Measurements from ENCODE around the gene KDM1B.

KDM1B gene

GRCh38 chr6:18266523-18266912 lies 111.3 kb downstream of the KDM1B start:
- H3K4me3 Mint-ChIP-seq = no peak overlapping the region
- H3K27me3 Mint-ChIP-seq = no peaks in the 10 kb centered on the region
- H3K4me1 Mint-ChIP-seq = peaks cover 25% of the 10 kb centered on the region
- H3K9me3 Mint-ChIP-seq = peaks cover 0 to 5% of the 10 kb centered on the region in 2 donors
- ATAC-seq (no peak), DNase-seq (no peak)
- H3K27ac Mint-ChIP-seq = no peak overlapping the region

DNA sequence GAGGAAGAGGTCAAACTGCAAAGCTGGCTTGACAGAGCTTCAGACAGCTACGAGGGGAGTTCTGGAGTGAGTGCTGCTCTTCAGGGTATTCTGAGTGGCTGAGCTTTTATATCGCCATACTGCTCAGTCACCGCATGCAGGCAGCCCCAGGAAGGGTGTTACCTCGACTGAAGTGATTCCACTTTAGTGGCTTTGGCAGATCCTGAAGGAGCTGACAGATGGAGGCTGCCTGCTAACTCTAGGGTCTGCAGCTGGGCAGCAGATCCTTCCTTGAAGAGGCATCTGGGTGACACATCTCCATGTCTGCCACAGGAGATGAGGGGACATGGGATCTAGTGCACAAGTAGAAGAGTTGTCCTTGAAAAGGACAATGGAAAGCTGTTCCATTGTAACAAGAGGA lies 112.8 kb downstream of the KDM1B start:
- Mint-ChIP-seq H3K4me1 (peaks cover 9% of the 10 kb centered on the region), H3K4me3 (no peak overlapping the region), H3K9me3 (peaks cover 0 to 9% of the 10 kb centered on the region in 2 donors), H3K27me3 (no peaks in the 10 kb centered on the region), H3K27ac (no peak overlapping the region)
- DNase-seq (no peak), ATAC-seq (no peak)

DNA sequence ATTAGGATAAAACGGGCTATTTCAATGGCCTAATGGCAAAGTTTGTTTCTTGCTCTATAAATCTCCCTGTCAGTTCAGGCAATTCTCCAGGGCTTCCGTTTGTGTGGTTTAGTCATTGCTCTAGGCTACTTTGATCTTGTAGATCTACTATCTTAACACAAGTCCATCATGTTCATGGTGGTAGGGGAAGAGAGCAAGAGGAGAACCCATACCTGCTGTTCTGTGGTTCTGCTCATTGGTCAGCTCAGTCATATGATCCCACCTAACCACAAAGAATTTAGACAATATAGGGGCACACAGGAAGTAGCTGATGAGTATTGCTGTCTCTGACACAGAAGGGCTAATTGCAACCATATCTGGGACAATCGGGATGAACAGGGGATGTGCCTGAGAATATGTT lies 114.0 kb downstream of the KDM1B start:
- Mint-ChIP-seq H3K9me3 (peaks cover 0 to 9% of the 10 kb centered on the region in 2 donors), H3K4me3 (no peak overlapping the region), H3K4me1 (peaks cover 9% of the 10 kb centered on the region), H3K27ac (no peak overlapping the region), H3K27me3 (peaks cover 5% of the 10 kb centered on the region)
- DNase-seq (peak in 1 of 2 donors; percentile 9), ATAC-seq (peak; percentile 63)

- peaks cover 9% of the 10 kb centered on the region for H3K4me1 Mint-ChIP-seq
- H3K27ac Mint-ChIP-seq = no peak overlapping the region
- DNase-seq = no peak
- peaks cover 0 to 9% of the 10 kb centered on the region in 2 donors for H3K9me3 Mint-ChIP-seq
- ATAC-seq = no peak
- H3K27me3 Mint-ChIP-seq = peaks cover 8% of the 10 kb centered on the region
- H3K4me3 Mint-ChIP-seq = no peak overlapping the region
Observed at GRCh38 chr6:18269717-18270116, 114.5 kb downstream of the KDM1B start.

DNA sequence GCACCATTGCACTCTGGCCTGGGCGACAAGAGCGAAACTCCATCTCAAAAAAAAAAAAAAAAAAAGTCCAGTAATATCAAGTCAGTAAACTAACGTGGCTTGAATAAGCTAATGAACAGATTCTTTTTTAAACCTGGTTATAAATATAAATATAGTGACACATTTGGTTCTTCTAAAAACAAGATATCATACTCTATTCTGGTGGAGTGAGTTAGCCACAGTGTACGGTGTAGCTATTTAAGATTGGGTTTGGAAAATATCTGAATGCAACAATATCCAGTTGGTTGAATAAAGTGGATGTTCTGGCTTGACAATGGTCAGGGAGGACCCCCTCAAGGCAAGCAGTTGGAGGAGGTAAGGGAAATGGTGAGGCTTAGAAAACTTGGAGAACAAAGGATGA lies 115.0 kb downstream of the KDM1B start:
- H3K9me3 Mint-ChIP-seq = peaks cover 0 to 9% of the 10 kb centered on the region in 2 donors
- DNase-seq (no peak), ATAC-seq (no peak)
- H3K27me3 Mint-ChIP-seq = peaks cover 13% of the 10 kb centered on the region
- H3K4me1 Mint-ChIP-seq = peaks cover 6% of the 10 kb centered on the region
- H3K27ac Mint-ChIP-seq = no peak overlapping the region
- no peak overlapping the region for H3K4me3 Mint-ChIP-seq

All from stimulated activated naive CD8-positive, alpha-beta T cell treated with anti-CD3 and anti-CD28 coated beads, Interleukin-15, amount 100 ng/mL, for 72 hours (primary cell).